Measurements from ENCODE around the gene MPZL2.

- TF ChIP-seq CTCF (IDR thresholded peaks at IDR 0.05) (no peak), POLR2A (IDR thresholded peaks at IDR 0.05) (no peak)
These were observed 12.3 kb upstream of the MPZL2 start for GRCh38 chr11:118276422-118276821.
